Gastrocnemius medialis (tissue), 4 donors: ENCODE data around the gene PNPO. TPM values are rescaled to one million over a fixed set of nuclear protein-coding genes. Genes with fewer than 3 reads are reported as not detected.

ENCODE experiments used
- ATAC-seq, 2 donors: fragments of 150-250 bp; one replicate each; pipeline ENCODE4 v1.9.1; 2016
- DNase-seq, 2 donors: peaks; one replicate each; pipeline ENCODE4 v3.0.0-alpha.2; 2019
- H3K27ac ChIP-seq, 4 donors: fragments of 200-600 bp; sonication (generic); 1 replicate in 1 of 4; 2 replicates in 3 of 4; pipeline ENCODE4 v1.5.1; 2016 to 2018; ENCODE audit warnings: mild to moderate bottlenecking in 2 of 4, moderate library complexity in 1 of 4
- H3K27me3 ChIP-seq, 3 donors: fragments of 200-600 bp; sonication (generic) in 2 of 3; 1 replicate in 1 of 3; 2 replicates in 2 of 3; pipeline versions ENCODE4 v1.5.1 to v1.6.0; 2016 to 2019; ENCODE audit warnings: mild to moderate bottlenecking in 1 of 3, moderate library complexity in 1 of 3
- H3K36me3 ChIP-seq, 2 donors: fragments of 200-600 bp; sonication (generic) in 1 of 2; one replicate each; pipeline ENCODE4 v1.5.1; 2017 to 2018
- H3K4me1 ChIP-seq, 2 donors: fragments of 200-600 bp; sonication (generic) in 1 of 2; one replicate each; pipeline ENCODE4 v1.5.1; 2016 to 2017; ENCODE audit warnings: mild to moderate bottlenecking in 2 of 2
- H3K4me3 ChIP-seq, 4 donors: fragments of 200-600 bp; sonication (generic) in 3 of 4; 1 replicate in 1 of 4; 2 replicates in 3 of 4; pipeline ENCODE4 v1.5.1; 2016 to 2019; ENCODE audit warnings: mild to moderate bottlenecking in 2 of 4
- H3K9me3 ChIP-seq, 3 donors: fragments of 200-600 bp; sonication (generic) in 2 of 3; 1 replicate in 1 of 3; 2 replicates in 2 of 3; pipeline ENCODE4 v1.5.1; 2016 to 2019
- POLR2A ChIP-seq, 2 donors: fragments of 450-650 bp; IDR thresholded peaks; one replicate each; pipeline ENCODE4 v1.6.1; 2017; ENCODE audit warnings: antibody characterized with exemption in 2 of 2, mild to moderate bottlenecking in 2 of 2, moderate library complexity in 2 of 2
- in situ Hi-C, 4 donors: fragments of 200-750 bp; cut with MboI; loops; one replicate each; pipeline versions ENCODE4 v1.15.0 to v1.8.0; 2017; ENCODE audit warnings: low sequenced_read_pairs in 4 of 4
- intact Hi-C: fragments of 100-400 bp; cut with DNase I; formaldehyde crosslinking; loops from one replicate; pipeline ENCODE4 v1.15.1; 2023; ENCODE audit warnings: low total_unique reads
- total RNA-seq, 4 donors: library from RNA; depleted of rRNA; stranded (reverse); fragments of >200 nt; gene quantifications; one replicate each; pipeline versions ENCODE4 v1.1.0 to v1.2.3, GENCODE V29; 2016
- TF ChIP-seq, protein P1 (sequence below), 5 experiments: fragments of 450-650 bp in 3 of 5; fragments of 200-600 bp in 2 of 5; sonication (generic) in 2 of 5; IDR thresholded peaks in 4 of 5; conservative IDR thresholded peaks in 1 of 5; 1 replicate in 4 of 5; 2 replicates in 1 of 5; pipeline ENCODE4 v1.5.1; 2016 to 2019; ENCODE audit warnings: antibody characterized with exemption in 5 of 5, mild to moderate bottlenecking in 3 of 5, moderate library complexity in 3 of 5

PNPO gene
- total RNA-seq, 4 donors from 2014 or later: 27.9 to 64.0 (median 41.5) TPM

DNA sequence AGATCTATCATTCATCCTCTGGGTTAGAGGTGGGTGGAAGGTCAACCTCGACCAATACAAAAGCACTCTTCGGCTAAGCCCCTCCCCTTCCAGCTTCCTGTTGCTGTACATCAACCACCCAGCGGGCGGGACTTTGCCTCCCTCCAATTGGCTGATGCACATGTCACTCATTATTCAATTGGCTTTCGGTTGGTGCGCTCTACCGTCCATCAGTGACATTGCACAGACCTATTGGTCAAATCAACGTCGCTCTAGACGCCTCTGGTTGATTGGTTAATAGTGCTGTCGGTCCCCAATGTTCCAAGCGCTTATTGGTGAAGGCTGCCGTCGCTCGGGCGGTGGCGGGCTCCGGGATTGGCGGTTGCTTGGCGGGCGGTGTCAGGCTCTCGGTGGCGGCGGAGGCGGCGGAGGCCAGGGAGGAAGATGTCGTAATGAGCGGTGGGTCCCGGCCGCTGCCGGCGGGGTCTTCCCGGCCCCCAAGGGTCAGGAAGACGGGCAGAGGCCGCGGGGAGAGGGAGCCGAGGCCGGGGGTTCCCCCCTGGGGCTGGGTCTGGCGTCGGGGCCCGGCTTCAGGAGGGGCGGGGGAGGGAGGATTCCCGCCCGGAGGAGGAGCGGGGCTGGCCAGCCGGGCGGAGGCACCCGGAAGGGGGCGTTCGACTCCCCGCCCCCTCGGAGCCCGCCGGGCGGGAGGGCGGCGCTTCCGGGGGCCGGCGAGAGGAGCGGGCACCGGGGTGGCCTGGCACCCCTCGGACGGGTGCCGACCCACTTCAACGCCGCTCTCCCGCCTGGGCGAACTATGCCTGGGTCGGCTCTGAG lies 45.3 kb upstream of the PNPO start, which contains the start of gene SP2:
Gene SP2 (plus strand): TSS at position 381 of the 816 bp plus-strand sequence. CDS start 51 bp downstream, at position 432.
- intact Hi-C loops: loop anchor here (1.0 to 5.0 kb wide), 7 partner anchors 45 to 1296 kb away; partner anchors contain the start of genes LRRC46, MRPL10, PNPO and SNX11

DNA sequence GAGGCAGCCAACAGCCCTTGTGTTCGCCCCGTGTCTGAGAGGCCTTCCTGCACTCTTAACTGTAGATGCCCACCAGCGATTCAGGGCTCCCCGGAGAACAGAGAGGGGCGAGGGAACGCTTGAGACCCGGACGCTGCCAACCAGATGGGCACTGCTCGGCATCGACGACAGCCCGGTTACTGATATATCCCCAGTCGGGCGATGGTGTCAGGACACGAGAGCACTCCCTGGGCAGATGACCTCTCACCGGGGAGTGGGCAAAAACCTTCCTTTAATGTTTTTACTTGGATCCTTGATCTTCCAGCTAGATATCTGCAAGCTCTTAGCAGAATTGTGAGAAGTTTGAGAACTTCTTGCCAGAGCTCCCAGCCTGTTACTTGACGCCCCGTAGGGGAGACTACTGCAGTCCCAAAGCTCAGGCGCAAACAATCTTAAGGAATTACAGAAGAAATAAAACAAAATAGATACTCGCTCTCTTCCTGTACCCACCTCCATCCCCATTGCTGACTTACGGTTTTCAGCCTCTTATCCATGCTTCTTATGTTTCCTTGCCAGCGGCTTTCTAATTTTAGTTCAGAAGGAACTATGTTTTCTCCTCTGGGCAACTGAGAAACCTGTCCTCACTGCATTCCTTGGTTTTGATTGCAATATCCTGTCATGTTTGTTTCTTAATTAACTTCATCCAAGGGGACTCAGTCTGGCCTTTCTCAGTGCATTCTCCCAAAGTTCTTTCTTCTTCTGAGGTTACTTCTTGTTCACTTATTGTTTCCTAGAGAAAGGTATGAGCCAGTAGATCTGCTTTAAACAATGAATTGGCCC lies 44.5 kb upstream of the PNPO start:
- in situ Hi-C loops: loop anchor here in 1 of 4 donors (10.0 kb wide), 1 partner anchor 48 kb away; the partner anchor contains the start of gene PNPO
- H3K27ac ChIP-seq: peak overlapping the region; percentile 94 to 99 (median 96)
- intact Hi-C loops: loop anchor here (5.0 kb wide), 4 partner anchors 130 to 1295 kb away; partner anchors contain the start of genes SNX11 and TBKBP1
- peak overlapping the region; percentile 75 to 86 (median 80) for H3K4me3 ChIP-seq
- H3K9me3 ChIP-seq: no peaks in the 10 kb centered on the region
- ATAC-seq (peak; percentile 1 to 6), DNase-seq (no peak)
- no peaks in the 10 kb centered on the region for H3K27me3 ChIP-seq
- peaks cover 49 to 59% of the 10 kb centered on the region in 2 donors for H3K4me1 ChIP-seq
- no peak for TF ChIP-seq POLR2A (IDR thresholded peaks at IDR 0.05)
- TF ChIP-seq, protein P1, sequence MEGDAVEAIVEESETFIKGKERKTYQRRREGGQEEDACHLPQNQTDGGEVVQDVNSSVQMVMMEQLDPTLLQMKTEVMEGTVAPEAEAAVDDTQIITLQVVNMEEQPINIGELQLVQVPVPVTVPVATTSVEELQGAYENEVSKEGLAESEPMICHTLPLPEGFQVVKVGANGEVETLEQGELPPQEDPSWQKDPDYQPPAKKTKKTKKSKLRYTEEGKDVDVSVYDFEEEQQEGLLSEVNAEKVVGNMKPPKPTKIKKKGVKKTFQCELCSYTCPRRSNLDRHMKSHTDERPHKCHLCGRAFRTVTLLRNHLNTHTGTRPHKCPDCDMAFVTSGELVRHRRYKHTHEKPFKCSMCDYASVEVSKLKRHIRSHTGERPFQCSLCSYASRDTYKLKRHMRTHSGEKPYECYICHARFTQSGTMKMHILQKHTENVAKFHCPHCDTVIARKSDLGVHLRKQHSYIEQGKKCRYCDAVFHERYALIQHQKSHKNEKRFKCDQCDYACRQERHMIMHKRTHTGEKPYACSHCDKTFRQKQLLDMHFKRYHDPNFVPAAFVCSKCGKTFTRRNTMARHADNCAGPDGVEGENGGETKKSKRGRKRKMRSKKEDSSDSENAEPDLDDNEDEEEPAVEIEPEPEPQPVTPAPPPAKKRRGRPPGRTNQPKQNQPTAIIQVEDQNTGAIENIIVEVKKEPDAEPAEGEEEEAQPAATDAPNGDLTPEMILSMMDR (IDR thresholded peaks at IDR 0.05 in 4 of 5, conservative IDR thresholded peaks at IDR 0.05 in 1 of 5): peak in 1 of 5 experiments; percentile 1
- no peaks in the 10 kb centered on the region for H3K36me3 ChIP-seq

More for the DNA sequence above, 45.3 kb upstream of the PNPO start, which contains the start of gene SP2:
- DNase-seq (peak; percentile 100), ATAC-seq (peak; percentile 92 to 95)
- H3K4me3 ChIP-seq: peak within 1 kb of the TSS; percentile 75 to 86 (median 83)
- TF ChIP-seq, protein P1 (IDR thresholded peaks at IDR 0.05 in 4 of 5, conservative IDR thresholded peaks at IDR 0.05 in 1 of 5): peak in 3 of 5 experiments; percentile 15 to 59 (median 25)
- TF ChIP-seq POLR2A (IDR thresholded peaks at IDR 0.05): peak; percentile 95 to 96
- H3K36me3 ChIP-seq: no peaks in the 10 kb centered on the region
- in situ Hi-C loops: loop anchor here in 1 of 4 donors (10.0 kb wide), 1 partner anchor 49 kb away; the partner anchor contains the start of gene PNPO
- H3K9me3 ChIP-seq: no peaks in the 10 kb centered on the region
- H3K27ac ChIP-seq: peak within 1 kb of the TSS; percentile 94 to 99 (median 96)
- peaks cover 42 to 50% of the 10 kb centered on the region in 2 donors for H3K4me1 ChIP-seq
- H3K27me3 ChIP-seq: no peaks in the 10 kb centered on the region

DNA sequence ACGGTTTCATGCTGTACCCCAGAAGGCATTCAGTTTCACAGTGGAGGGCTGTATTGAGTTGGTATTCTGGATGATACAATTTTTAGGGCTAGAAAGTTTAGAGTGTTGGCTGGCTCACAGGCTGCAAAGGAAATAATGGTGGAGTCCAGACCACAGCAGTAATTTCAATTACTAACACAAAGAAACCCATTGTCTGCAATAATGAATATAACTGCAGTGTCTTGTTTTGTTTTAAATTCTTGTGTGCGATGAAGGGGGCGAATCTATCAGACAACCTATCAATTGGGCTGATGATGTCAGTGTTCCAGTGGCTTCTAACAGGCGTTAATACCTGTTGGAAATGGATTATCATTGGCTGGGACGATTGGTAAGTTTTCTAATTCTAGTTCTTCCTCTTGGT lies 43.8 kb upstream of the PNPO start:
- no peak for TF ChIP-seq POLR2A (IDR thresholded peaks at IDR 0.05)
- TF ChIP-seq, protein P1 (IDR thresholded peaks at IDR 0.05 in 4 of 5, conservative IDR thresholded peaks at IDR 0.05 in 1 of 5): no peak
- Histone ChIP-seq H3K4me1 (peaks cover 56 to 63% of the 10 kb centered on the region in 2 donors), H3K36me3 (no peaks in the 10 kb centered on the region), H3K27me3 (no peaks in the 10 kb centered on the region), H3K9me3 (no peaks in the 10 kb centered on the region), H3K27ac (peak overlapping the region; percentile 94 to 99 (median 96)), H3K4me3 (peak overlapping the region; percentile 75 to 86 (median 80))
- DNase-seq: no peak
- intact Hi-C loops (loop anchor here (5.0 kb wide), 4 partner anchors 130 to 1295 kb away; partner anchors contain the start of genes SNX11 and TBKBP1), in situ Hi-C loops (loop anchor here in 1 of 4 donors (10.0 kb wide), 1 partner anchor 47 kb away; the partner anchor contains the start of gene PNPO)
- no peak for ATAC-seq

DNA sequence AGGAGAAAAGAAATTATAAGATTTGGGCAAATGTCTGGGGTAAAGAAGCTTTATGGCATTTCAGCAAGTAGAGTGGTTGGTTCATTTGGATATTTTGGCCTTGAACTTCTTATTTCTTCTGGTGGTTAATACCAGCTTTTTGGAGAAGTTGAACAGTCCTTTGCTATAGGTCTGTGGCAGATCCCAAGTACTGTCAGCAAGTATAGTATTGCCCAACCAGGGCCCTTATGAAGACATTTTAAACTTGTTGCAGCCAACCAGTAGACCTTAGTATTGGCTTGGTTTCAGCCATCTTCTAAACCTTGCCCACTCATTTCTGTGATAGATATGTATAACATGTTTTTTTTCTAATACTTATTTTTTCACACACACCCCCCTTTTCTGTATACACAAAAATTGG lies 43.1 kb upstream of the PNPO start:
- Histone ChIP-seq H3K27me3 (no peaks in the 10 kb centered on the region), H3K36me3 (no peaks in the 10 kb centered on the region), H3K9me3 (no peaks in the 10 kb centered on the region), H3K4me3 (no peak overlapping the region), H3K4me1 (peaks cover 62 to 70% of the 10 kb centered on the region in 2 donors), H3K27ac (peak overlapping the region; percentile 94 to 99 (median 96))
- in situ Hi-C loops (loop anchor here in 1 of 4 donors (10.0 kb wide), 1 partner anchor 47 kb away; the partner anchor contains the start of gene PNPO), intact Hi-C loops (loop anchor here (5.0 kb wide), 4 partner anchors 129 to 1294 kb away; partner anchors contain the start of genes SNX11 and TBKBP1)
- ATAC-seq (no peak), DNase-seq (no peak)
- TF ChIP-seq POLR2A (IDR thresholded peaks at IDR 0.05): no peak
- TF ChIP-seq, protein P1 (IDR thresholded peaks at IDR 0.05 in 4 of 5, conservative IDR thresholded peaks at IDR 0.05 in 1 of 5): no peak
